GM12892 (cell line): ENCODE results near the gene PMIS2.

Experiments used
- POLR2A ChIP-seq: IDR thresholded peaks from 2 replicates; pipeline ENCODE4 v1.6.1; 2011; ENCODE audit warnings: low read depth, low read length, control low read depth
- POLR2AphosphoS5 ChIP-seq: IDR thresholded peaks from 2 replicates; pipeline ENCODE4 v1.6.1; 2011; ENCODE audit warnings: low read depth, low read length, control low read depth

DNA sequence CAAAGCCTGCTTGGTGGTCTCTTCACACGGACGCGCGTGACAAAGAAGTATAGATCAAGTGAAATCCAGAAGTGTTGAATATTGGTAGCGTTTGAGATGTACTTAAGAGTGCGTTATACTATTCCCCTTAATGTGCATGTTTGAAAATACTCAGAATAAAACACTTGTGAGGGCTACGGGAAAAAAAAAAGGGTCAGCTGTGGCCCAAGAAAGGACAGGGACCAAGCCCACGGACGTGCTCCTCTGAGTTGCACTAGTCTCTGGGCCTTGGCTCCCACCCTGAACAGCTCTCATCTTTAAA, 42.2 kb downstream of the PMIS2 start:
- TF ChIP-seq POLR2AphosphoS5 (no peak), POLR2A (no peak)
